Endothelial cell of umbilical vein (primary cell): ENCODE results near the gene DCAF11. TPM values are rescaled to one million over a fixed set of nuclear protein-coding genes. Genes with fewer than 3 reads are reported as not detected.

Experiments used
- BruUV-seq: library from RNA; stranded (reverse); fragments of 400-500 nt; replicated peaks from 2 replicates; lab custom pipeline; 2021; lab: Mats Ljungman, UMichigan
- CTCF ChIA-PET: fragments of 300-600, 350-600 bp; sonication (Branson Sonifier 250); formaldehyde crosslinking; loops from one replicate; lab custom pipeline; 2021; ENCODE audit warnings: antibody characterized with exemption, inconsistent platforms; lab: Charles Lee
- POLR2A ChIA-PET: fragments of 300-600, 350-600 bp; sonication (Branson Sonifier 250); formaldehyde crosslinking; loops from one replicate; lab custom pipeline; 2021; ENCODE audit warnings: antibody characterized with exemption, inconsistent platforms; lab: Charles Lee
- DNase-seq: peaks from one replicate; pipeline ENCODE4 v3.0.0-alpha.2; 2011; ENCODE audit warnings: low read depth, low spot score
- FAIRE-seq: peaks from 2 replicates; lab custom pipeline; 2011; peaks lifted over from hg19 to GRCh38; lab: Jason Lieb, UNC
- H2AFZ ChIP-seq: 2 replicates; pipeline ENCODE4 v1.6.0; 2012; ENCODE audit warnings: low read depth, low read length, control low read depth, inconsistent platforms
- H3K27ac ChIP-seq: 2 replicates; pipeline ENCODE4 v1.5.1; 2011; ENCODE audit warnings: low read depth, mild to moderate bottlenecking, control low read depth, low read length, moderate library complexity; ENCODE audit not compliant: insufficient read depth
- H3K27me3 ChIP-seq, 2 experiments: 2 replicates each; pipeline versions ENCODE4 v1.6.0 to v1.6.1; 2011; ENCODE audit warnings: low read length in 2 of 2, mixed read lengths in 1 of 2; ENCODE audit not compliant: control insufficient read depth in 2 of 2, insufficient read depth in 2 of 2
- H3K36me3 ChIP-seq, 2 experiments: 2 replicates in 1 of 2; 3 replicates in 1 of 2; pipeline ENCODE4 v1.5.1; 2011; ENCODE audit warnings: low read length in 2 of 2, mild to moderate bottlenecking in 1 of 2, moderate library complexity in 1 of 2; ENCODE audit not compliant: control insufficient read depth in 2 of 2, insufficient read depth in 2 of 2; ENCODE audit errors: extremely low read depth in 1 of 2
- H3K4me1 ChIP-seq: 3 replicates; pipeline ENCODE4 v1.5.1; 2011; ENCODE audit warnings: mild to moderate bottlenecking, low read length; ENCODE audit not compliant: control insufficient read depth, insufficient read depth; ENCODE audit errors: extremely low read depth
- H3K4me2 ChIP-seq: 2 replicates; pipeline ENCODE4 v1.6.1; 2011; ENCODE audit warnings: low read length, control low read depth, mixed read lengths; ENCODE audit not compliant: insufficient read depth
- H3K4me3 ChIP-seq, 3 experiments: fragments of 200-600 bp in 1 of 3; sonication (generic), shearing (Covaris generic) in 1 of 3; replicated peaks in 1 of 3; 2 replicates each; pipeline ENCODE4 v1.5.1; 2011 to 2016; ENCODE audit warnings: control low read depth in 3 of 3, low read length in 3 of 3, mild to moderate bottlenecking in 2 of 3, inconsistent platforms in 1 of 3, low read depth in 1 of 3, moderate library complexity in 1 of 3; ENCODE audit not compliant: insufficient read depth in 1 of 3
- H3K79me2 ChIP-seq: 2 replicates; pipeline ENCODE4 v1.6.0; 2012; ENCODE audit warnings: low read length, inconsistent platforms; ENCODE audit not compliant: control insufficient read depth, insufficient read depth
- H3K9ac ChIP-seq: replicated peaks from 2 replicates; pipeline ENCODE3; 2011; ENCODE audit warnings: low read length, control low read depth; ENCODE audit not compliant: insufficient read depth; ENCODE audit errors: extremely low read depth
- H3K9me1 ChIP-seq: replicated peaks from 3 replicates; pipeline ENCODE4 v1.6.0; 2011; ENCODE audit warnings: mild to moderate bottlenecking, low read length; ENCODE audit not compliant: control insufficient read depth, insufficient read depth; ENCODE audit errors: extremely low read depth
- H3K9me3 ChIP-seq: replicated peaks from 2 replicates; pipeline ENCODE4 v1.5.1; 2012; ENCODE audit warnings: low read length, inconsistent platforms; ENCODE audit not compliant: control insufficient read depth, insufficient read depth
- H4K20me1 ChIP-seq: replicated peaks from 2 replicates; pipeline ENCODE3; 2011; ENCODE audit warnings: mild to moderate bottlenecking, low read length; ENCODE audit not compliant: control insufficient read depth, insufficient read depth; ENCODE audit errors: extremely low read depth
- CTCF ChIP-seq, 2 donors: IDR thresholded peaks; 1 replicate in 1 of 2; 2 replicates in 1 of 2; pipeline ENCODE4 v1.5.1; 2011; ENCODE audit warnings: low read length in 2 of 2, mild to moderate bottlenecking in 2 of 2, moderate library complexity in 2 of 2, control low read depth in 1 of 2, inconsistent platforms in 1 of 2, low read depth in 1 of 2; ENCODE audit not compliant: insufficient read depth in 1 of 2; ENCODE audit errors: extremely low read depth in 1 of 2
- EZH2 ChIP-seq: IDR thresholded peaks from 2 replicates; pipeline ENCODE4 v1.6.1; 2012; ENCODE audit warnings: borderline replicate concordance, low read depth, mild to moderate bottlenecking, moderate library complexity, low read length, inconsistent platforms; ENCODE audit not compliant: severe bottlenecking
- FOS ChIP-seq: IDR thresholded peaks from 2 replicates; pipeline ENCODE4 v1.6.1; 2011; ENCODE audit warnings: mild to moderate bottlenecking, low read length, moderate library complexity, borderline replicate concordance; ENCODE audit not compliant: insufficient read depth
- GATA2 ChIP-seq: IDR thresholded peaks from 2 replicates; pipeline ENCODE4 v1.7.0; 2011; ENCODE audit warnings: low read depth, mild to moderate bottlenecking, moderate library complexity, mixed read lengths, low read length; ENCODE audit not compliant: insufficient read length, insufficient read depth
- JUN ChIP-seq: IDR thresholded peaks from 2 replicates; pipeline ENCODE4 v1.6.1; 2011; ENCODE audit warnings: borderline replicate concordance, low read depth; ENCODE audit not compliant: insufficient read length, insufficient read depth
- MAX ChIP-seq: IDR thresholded peaks from 2 replicates; pipeline ENCODE4 v1.6.1; 2011; ENCODE audit not compliant: insufficient read depth, insufficient read length
- MYC ChIP-seq: IDR thresholded peaks from one replicate; pipeline ENCODE4 v1.6.1; 2011; ENCODE audit warnings: mild to moderate bottlenecking, low read depth, low read length
- POLR2A ChIP-seq: IDR thresholded peaks from 2 replicates; pipeline ENCODE4 v1.6.1; 2012; ENCODE audit warnings: low read depth, mild to moderate bottlenecking, control low read depth, low read length
- POLR2AphosphoS5 ChIP-seq: IDR thresholded peaks from 2 replicates; pipeline ENCODE4 v1.6.1; 2012; ENCODE audit warnings: low read depth, mild to moderate bottlenecking, control low read depth, low read length, moderate library complexity; ENCODE audit not compliant: insufficient read depth
- dilution Hi-C: fragments of 300-500 bp; cut with MboI; formaldehyde crosslinking; loops from one replicate; pipeline ENCODE4 v1.15.0; 2019; ENCODE audit warnings: low sequenced_read_pairs; ENCODE audit not compliant: extremely low pct_ligation_motif_present
- intact Hi-C: fragments of 100-400 bp; cut with micrococcal nuclease; formaldehyde crosslinking; loops from one replicate; pipeline ENCODE4 v1.10.0; 2022
- polyA plus RNA-seq, 4 experiments: library from polyadenylated mRNA; depleted of rRNA in 3 of 4; stranded (reverse) in 3 of 4; unstranded in 1 of 4; fragments of >200 nt; gene quantifications; 2 replicates each; pipeline versions ENCODE4 v1.2.1 to v1.2.3, GENCODE V29; 2011 to 2012; ENCODE audit warnings: missing spikeins in 1 of 4
- total RNA-seq: library from RNA; stranded (reverse); gene quantifications from 2 replicates; pipeline ENCODE4 v1.2.3, GENCODE V29; 2021

The DCAF11 gene
- total and polyA plus RNA-seq, 2 donors (not counting 3 experiments of a cell fraction or from before 2014, with no cell fraction given): 37.3 to 38.5 TPM

GRCh38 chr14:24145690-24146452, 31.3 kb downstream of the DCAF11 start:
- H3K4me2 ChIP-seq: peak overlapping the region; percentile 95
- H3K36me3 ChIP-seq: peaks cover 0 to 15% of the 10 kb centered on the region in 2 experiments
- H3K79me2 ChIP-seq: peaks cover 27% of the 10 kb centered on the region
- H3K4me3 ChIP-seq: peak overlapping the region; percentile 59 to 86 (median 79)
- peaks cover 19% of the 10 kb centered on the region for H3K4me1 ChIP-seq
- intact Hi-C loops: loop anchor here (1.0 to 5.0 kb wide), 5 partner anchors 32 to 286 kb away; partner anchors contain the start of genes DCAF11, DHRS1, IPO4 and NFATC4
- no peaks in the 10 kb centered on the region for H4K20me1 ChIP-seq
- no peaks in the 10 kb centered on the region for H3K9me1 ChIP-seq
- CTCF ChIA-PET: interaction anchor here (0.9 to 7.8 kb wide), 9 partner anchors 9 to 162 kb away, joined by 3 to 63 read pairs (median 4); partner anchors contain the start of genes CIDEB, IRF9, PSME1 and TINF2
- peak overlapping the region; percentile 91 for H2AFZ ChIP-seq
- no peak for TF ChIP-seq MYC
- no peak for TF ChIP-seq CTCF (IDR thresholded peaks at IDR 0.05; ENCODE audit: extremely low read depth in 1 of 2, insufficient read depth in 1 of 2, low read depth in 1 of 2, low read length in 2 of 2)
- no peak for TF ChIP-seq JUN
- TF ChIP-seq EZH2: no peak
- TF ChIP-seq FOS: no peak
- TF ChIP-seq POLR2A: no peak
- no peak for TF ChIP-seq POLR2AphosphoS5
- no peak for TF ChIP-seq GATA2
- TF ChIP-seq MAX: no peak
- H3K27ac ChIP-seq: peak overlapping the region; percentile 52
- DNase-seq (peak; percentile 7), FAIRE-seq (peak; percentile 37)
- dilution Hi-C loops: no loop called here
- POLR2A ChIA-PET: interaction anchor here (0.5 to 2.0 kb wide), 8 partner anchors 9 to 246 kb away, joined by 3 to 13 read pairs (median 5); partner anchors contain the start of genes CHMP4A, DCAF11, IRF9 and NRL
- H3K27me3 ChIP-seq: no peaks in the 10 kb centered on the region
- H3K9ac ChIP-seq: peak overlapping the region; percentile 72
- no peaks in the 10 kb centered on the region for H3K9me3 ChIP-seq
- TSS peak; percentile 55 for BruUV-seq
